AG04449 (cell line): Measurements from ENCODE around the gene SDCBP2.

Source experiments
- CTCF ChIA-PET: fragments of 350-600 bp; formaldehyde crosslinking; extraction: SDS; loops from one replicate; lab custom pipeline; 2021; ENCODE audit warnings: antibody characterized with exemption; lab: Yijun Ruan, JAX
- POLR2A ChIA-PET: fragments of 400-600, 350-600 bp; formaldehyde crosslinking; extraction: SDS; loops from one replicate; lab custom pipeline; 2020; ENCODE audit warnings: antibody characterized with exemption, inconsistent platforms; lab: Yijun Ruan, JAX
- DNase-seq: peaks from one replicate; pipeline ENCODE4 v3.0.0-alpha.2; 2010; ENCODE audit warnings: low read depth, low spot score
- H3K4me3 ChIP-seq: 2 replicates; pipeline ENCODE4 v1.5.1; 2011; ENCODE audit warnings: low read depth, mild to moderate bottlenecking, control low read depth, low read length
- TF ChIP-seq, protein P1 (sequence below): IDR thresholded peaks from one replicate; pipeline ENCODE4 v1.5.1; 2011; ENCODE audit warnings: mild to moderate bottlenecking, moderate library complexity, low read length, control low read depth, inconsistent platforms; ENCODE audit not compliant: insufficient read depth; ENCODE audit errors: missing control alignments

SDCBP2 gene

DNA sequence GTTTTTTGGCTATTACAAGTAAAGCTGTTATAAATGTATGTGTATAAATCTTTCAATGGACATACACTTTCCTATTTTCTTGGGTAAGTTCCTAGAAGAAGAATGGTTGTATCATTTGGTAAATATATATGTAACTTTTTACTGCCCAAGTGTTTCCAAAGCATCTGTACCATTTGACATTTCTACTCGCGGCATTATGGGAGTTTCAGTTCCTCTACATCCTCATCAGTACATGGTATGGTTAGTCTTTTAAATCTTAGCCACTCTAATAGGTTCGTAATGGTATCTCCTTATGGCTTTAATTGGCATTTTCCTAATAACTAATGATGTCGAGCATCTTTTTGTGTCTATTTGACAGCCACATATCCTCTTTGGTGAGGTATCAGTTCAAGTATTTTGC, 49.9 kb downstream of the SDCBP2 start:
- TF ChIP-seq, protein P1, sequence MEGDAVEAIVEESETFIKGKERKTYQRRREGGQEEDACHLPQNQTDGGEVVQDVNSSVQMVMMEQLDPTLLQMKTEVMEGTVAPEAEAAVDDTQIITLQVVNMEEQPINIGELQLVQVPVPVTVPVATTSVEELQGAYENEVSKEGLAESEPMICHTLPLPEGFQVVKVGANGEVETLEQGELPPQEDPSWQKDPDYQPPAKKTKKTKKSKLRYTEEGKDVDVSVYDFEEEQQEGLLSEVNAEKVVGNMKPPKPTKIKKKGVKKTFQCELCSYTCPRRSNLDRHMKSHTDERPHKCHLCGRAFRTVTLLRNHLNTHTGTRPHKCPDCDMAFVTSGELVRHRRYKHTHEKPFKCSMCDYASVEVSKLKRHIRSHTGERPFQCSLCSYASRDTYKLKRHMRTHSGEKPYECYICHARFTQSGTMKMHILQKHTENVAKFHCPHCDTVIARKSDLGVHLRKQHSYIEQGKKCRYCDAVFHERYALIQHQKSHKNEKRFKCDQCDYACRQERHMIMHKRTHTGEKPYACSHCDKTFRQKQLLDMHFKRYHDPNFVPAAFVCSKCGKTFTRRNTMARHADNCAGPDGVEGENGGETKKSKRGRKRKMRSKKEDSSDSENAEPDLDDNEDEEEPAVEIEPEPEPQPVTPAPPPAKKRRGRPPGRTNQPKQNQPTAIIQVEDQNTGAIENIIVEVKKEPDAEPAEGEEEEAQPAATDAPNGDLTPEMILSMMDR, result no peak
- ChIA-PET POLR2A (no interaction called here), CTCF (interaction anchor here (2.4 kb wide), 1 partner anchor 12 kb away, joined by 8 read pairs; no protein-coding TSS in a partner anchor)
- no peak overlapping the region for H3K4me3 ChIP-seq
- DNase-seq, result no peak

DNA sequence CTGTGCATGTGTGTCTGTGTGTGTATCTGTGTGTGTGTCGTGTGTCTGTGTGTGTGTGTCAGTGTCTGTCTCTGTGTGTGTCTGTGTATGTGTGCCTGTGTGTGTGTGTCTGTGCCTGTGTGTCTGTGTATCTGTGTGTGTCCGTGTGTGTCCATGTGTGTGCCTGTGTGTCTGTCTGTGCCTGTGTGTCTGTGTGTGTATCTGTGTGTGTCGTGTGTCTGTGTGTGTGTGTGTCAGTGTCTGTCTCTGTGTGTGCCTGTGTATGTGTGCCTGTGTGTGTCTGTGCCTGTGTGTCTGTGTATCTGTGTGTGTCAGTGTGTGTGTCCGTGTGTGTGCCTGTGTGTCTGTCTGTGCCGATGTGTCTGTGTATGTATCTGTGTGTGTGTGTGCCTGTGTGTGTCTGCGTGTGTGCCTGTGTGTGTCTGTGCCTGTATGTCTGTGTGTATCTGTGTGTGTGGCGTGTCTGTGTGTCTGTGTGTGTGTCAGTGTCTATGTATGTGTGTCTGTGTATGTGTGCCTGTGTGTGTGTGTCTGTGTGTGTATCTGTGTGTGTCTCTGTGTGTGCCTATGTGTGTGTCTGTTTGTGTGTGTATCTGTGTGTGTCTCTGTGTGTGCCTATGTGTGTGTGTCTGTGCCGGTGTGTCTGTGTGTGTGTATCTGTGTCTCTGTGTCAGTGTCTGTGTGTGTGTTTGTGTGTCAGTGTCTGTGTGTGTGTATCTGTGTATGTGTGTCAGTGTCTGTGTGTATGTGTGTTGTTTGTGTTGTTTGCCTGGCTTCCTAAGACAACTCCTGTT, 51.2 kb downstream of the SDCBP2 start:
- ChIA-PET CTCF (no interaction called here), POLR2A (no interaction called here)
- TF ChIP-seq, protein P1, result no peak
- DNase-seq, result no peak
- H3K4me3 ChIP-seq, result no peak overlapping the region

DNA sequence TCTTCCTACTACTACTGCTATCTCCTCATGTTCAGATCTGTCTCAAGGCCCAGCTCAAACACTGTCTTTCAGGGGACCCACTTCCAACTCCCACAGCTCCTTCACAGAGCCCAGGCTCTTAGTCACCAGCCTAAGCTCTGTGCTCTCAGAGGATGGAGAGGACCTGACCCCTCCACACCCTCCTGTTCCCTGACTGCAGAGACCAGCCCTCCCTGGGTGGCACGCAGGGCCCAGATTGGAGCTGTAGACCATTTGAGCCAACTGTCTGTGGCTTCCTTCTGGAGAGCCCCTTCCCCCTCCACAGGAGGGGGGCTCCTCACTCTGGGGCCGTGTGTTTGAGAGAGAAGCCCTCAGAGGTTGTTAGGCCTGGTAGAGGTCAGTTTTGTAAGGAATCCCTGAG, 53.0 kb downstream of the SDCBP2 start:
- no peak overlapping the region for H3K4me3 ChIP-seq
- TF ChIP-seq, protein P1, result no peak
- CTCF ChIA-PET, result no interaction called here
- DNase-seq, result no peak
- POLR2A ChIA-PET, result no interaction called here

DNA sequence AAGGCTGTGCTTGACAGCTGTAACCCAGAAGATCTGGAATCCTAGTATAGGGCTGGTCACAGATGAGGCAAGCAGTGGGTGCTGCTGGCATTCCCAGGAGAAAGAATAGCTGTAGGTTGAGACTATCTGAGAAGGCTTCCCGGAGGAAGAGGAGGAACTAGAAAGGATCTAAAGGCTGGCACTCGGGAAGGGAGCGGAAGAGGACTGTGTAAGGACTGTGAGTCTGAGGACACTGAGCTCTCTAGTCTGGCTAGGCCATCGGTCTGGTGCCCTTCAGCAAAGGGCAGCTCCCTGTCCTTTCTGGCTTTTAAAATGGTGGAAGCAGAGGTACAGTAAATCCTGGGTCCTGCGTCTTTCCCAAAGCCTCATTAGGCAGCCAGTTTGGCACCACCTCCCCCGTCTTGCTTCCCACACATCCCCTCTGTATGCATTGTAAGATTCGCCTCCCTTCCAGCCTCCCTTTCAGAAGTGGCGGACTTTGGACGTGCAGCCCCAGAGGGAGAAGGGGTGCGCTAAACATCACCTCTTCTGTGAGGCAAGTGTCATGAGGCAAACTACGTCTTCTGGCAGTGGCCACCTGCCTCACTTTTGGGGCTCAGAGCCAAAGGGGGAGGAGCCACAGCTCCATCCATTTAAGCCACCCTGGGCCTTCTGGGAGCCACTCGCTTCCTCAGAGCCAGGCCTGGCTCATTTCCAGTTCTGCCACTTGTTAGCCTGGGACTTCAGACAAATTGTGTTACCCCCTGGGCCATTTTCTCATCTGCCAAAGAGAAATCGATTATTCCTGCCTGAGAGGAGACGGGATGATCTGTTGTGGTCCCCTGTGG, 54.2 kb downstream of the SDCBP2 start:
- ChIA-PET CTCF (no interaction called here), POLR2A (no interaction called here)
- no peak overlapping the region for H3K4me3 ChIP-seq
- TF ChIP-seq, protein P1, result no peak
- DNase-seq, result no peak

DNA sequence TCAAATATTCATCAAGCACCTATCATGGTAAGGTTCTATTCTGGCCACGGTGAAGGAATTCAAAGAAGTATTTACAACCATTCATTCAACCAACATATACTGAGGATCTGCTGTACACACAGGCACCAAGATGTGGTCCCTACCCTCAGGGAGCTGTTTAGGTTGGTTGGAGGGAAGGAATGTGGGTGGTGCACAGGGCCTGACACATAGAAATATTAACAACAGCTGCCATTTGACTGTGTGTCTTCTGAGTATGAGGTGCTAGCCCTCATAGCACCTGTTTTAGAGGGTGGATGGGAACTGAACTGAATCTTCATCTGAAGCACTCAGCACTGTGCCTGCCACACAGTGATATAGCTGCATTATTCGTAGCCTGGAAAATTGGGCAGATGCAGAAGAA, 55.6 kb downstream of the SDCBP2 start:
- CTCF ChIA-PET, result interaction anchor here (0.8 to 1.5 kb wide), 2 partner anchors 40 to 193 kb away, joined by 3 to 5 read pairs; partner anchors contain the start of gene NSFL1C
- POLR2A ChIA-PET, result no interaction called here
- no peak overlapping the region for H3K4me3 ChIP-seq
- TF ChIP-seq, protein P1, result no peak
- no peak for DNase-seq
